Urinary bladder (tissue), 4 donors: Measurements from ENCODE around the gene NR3C2. TPM values are rescaled to one million over a fixed set of nuclear protein-coding genes. Genes with fewer than 3 reads are reported as not detected.

ENCODE experiments used
- DNase-seq: peaks from one replicate; pipeline ENCODE4 v3.0.0-alpha.2; 2015; ENCODE audit errors: extremely low spot score
- H3K27ac ChIP-seq: one replicate; pipeline ENCODE4 v1.5.1; 2013; ENCODE audit warnings: low read depth, mild to moderate bottlenecking, moderate library complexity
- H3K36me3 ChIP-seq: one replicate; pipeline ENCODE4 v1.6.1; 2013; ENCODE audit warnings: mild to moderate bottlenecking, moderate library complexity; ENCODE audit not compliant: insufficient read depth
- H3K4me1 ChIP-seq: one replicate; pipeline ENCODE4 v1.6.1; 2013; ENCODE audit warnings: mild to moderate bottlenecking, moderate library complexity; ENCODE audit not compliant: insufficient read depth
- H3K4me3 ChIP-seq: one replicate; pipeline ENCODE4 v1.5.1; 2013; ENCODE audit warnings: low read depth, low read length
- WGBS: extraction: QIAGEN DNeasy Blood & Tissue Kit; methylation state at CpG from one replicate; pipeline ENCODE4 v1.1.7; 2013; 5-methylcytosine and 5-hydroxymethylcytosine counted together
- polyA plus RNA-seq: library from polyadenylated mRNA; stranded (reverse); fragments of 200-250 nt; gene quantifications from one replicate; pipeline ENCODE4 v1.2.3, GENCODE V29; 2013
- total RNA-seq: library from RNA; depleted of rRNA; stranded (reverse); fragments of >200 nt; gene quantifications from one replicate; pipeline ENCODE4 v1.2.3, GENCODE V29; 2014
- donor health status: healthy with polysubstance abuse.
- donor health status: healthy.

NR3C2 gene
- total RNA-seq (19.1 TPM), polyA plus RNA-seq (15.5 TPM)

- peak; percentile 98 for DNase-seq
- WGBS, result under 1% methylated on average over 65 of the region's 65 CpGs
- Histone ChIP-seq H3K27ac (peak within 1 kb of the TSS; percentile 92), H3K36me3 (no peaks in the 10 kb centered on the region), H3K4me1 (no peaks in the 10 kb centered on the region), H3K4me3 (peak within 1 kb of the TSS; percentile 91)
Observed at GRCh38 chr4:148441986-148442831, at the start of gene NR3C2. Gene NR3C2, minus strand, starts transcription at chr4:148442414.

- Histone ChIP-seq H3K4me1 (no peaks in the 10 kb centered on the region), H3K27ac (no peak overlapping the region), H3K4me3 (no peak overlapping the region), H3K36me3 (no peaks in the 10 kb centered on the region)
- no peak for DNase-seq
- WGBS, result 48% methylated on average over 2 of the region's 2 CpGs
Observed at GRCh38 chr4:148487181-148487580, 45.0 kb upstream of the NR3C2 start.

DNA sequence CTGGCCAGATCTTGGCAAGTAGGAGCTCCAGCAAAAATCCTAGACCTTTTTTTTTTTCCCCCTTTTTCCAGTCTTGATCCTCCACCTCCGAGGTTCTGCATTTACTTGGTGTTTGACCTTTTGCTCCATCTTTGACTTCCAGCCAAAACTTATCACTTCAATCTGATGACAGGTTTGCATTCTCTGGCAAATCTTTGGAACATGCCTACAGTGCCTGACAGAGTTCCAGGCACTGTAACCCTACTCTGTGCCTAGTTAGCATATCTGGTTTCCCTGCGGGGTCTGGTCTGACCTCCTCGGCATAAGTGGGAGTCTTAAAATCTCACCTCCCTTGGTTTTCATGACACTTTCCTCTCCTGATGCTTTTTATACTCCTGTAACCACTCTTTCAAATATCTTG is 39.4 kb upstream of the NR3C2 start:
- 61% methylated on average over 3 of the region's 3 CpGs for WGBS
- Histone ChIP-seq H3K36me3 (no peaks in the 10 kb centered on the region), H3K4me3 (no peak overlapping the region), H3K4me1 (no peaks in the 10 kb centered on the region), H3K27ac (no peak overlapping the region)
- DNase-seq, result no peak

GRCh38 chr4:148477276-148477675 is 35.1 kb upstream of the NR3C2 start:
- H3K36me3 ChIP-seq, result no peaks in the 10 kb centered on the region
- H3K4me1 ChIP-seq, result no peaks in the 10 kb centered on the region
- no peak overlapping the region for H3K27ac ChIP-seq
- WGBS, result 40% methylated on average over 3 of the region's 3 CpGs
- no peak overlapping the region for H3K4me3 ChIP-seq
- DNase-seq, result no peak

GRCh38 chr4:148469938-148470337 is 27.7 kb upstream of the NR3C2 start:
- Histone ChIP-seq H3K4me1 (no peaks in the 10 kb centered on the region), H3K36me3 (no peaks in the 10 kb centered on the region), H3K4me3 (no peak overlapping the region), H3K27ac (no peak overlapping the region)
- 69% methylated on average over 2 of the region's 2 CpGs for WGBS
- no peak for DNase-seq

GRCh38 chr4:148454835-148455234 is 12.6 kb upstream of the NR3C2 start:
- H3K36me3 ChIP-seq, result no peaks in the 10 kb centered on the region
- H3K27ac ChIP-seq, result no peak overlapping the region
- H3K4me3 ChIP-seq, result no peak overlapping the region
- no peak for DNase-seq
- no peaks in the 10 kb centered on the region for H3K4me1 ChIP-seq

DNA sequence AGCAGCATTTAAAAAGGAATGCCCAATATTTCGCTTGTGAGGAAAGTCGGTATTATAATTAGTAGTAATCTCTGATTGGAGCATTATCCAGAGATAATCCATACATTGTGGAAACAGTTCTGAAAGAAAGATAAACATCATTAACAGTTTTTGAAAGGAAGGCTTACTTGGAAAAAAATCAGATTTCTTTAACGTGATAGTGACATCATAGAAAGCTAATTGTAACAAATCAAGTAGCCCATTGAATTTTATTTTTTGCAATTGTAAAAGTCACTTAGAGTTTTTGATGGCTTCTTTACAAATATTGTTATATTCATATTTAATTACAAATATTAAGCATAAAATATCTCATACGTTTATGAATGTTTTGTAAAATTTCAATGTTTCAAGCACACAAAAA is 11.6 kb upstream of the NR3C2 start:
- Histone ChIP-seq H3K27ac (no peak overlapping the region), H3K4me3 (no peak overlapping the region), H3K4me1 (no peaks in the 10 kb centered on the region), H3K36me3 (no peaks in the 10 kb centered on the region)
- WGBS, result 77% methylated on average over 4 of the region's 4 CpGs
- DNase-seq, result no peak

DNA sequence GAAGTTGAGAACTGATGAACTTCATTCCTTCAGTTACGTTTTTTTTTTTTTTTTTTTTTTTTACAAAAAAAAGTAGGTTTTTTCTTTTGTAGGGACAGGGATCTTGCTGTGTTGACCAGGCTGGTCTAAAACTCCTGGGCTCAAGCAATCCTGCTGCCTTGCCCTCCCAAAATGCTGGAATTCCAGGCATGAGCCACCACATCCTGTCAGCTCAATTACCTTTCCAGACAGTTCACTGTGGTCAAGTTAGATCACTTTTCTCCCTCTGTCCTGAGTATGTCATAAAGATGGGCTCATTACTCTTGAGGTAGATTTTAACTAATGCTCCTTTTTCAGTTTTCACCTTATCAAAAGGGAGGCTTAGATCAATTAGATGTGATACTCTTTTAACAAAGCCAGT is 10.8 kb upstream of the NR3C2 start:
- Histone ChIP-seq H3K4me3 (no peak overlapping the region), H3K4me1 (no peaks in the 10 kb centered on the region), H3K36me3 (no peaks in the 10 kb centered on the region), H3K27ac (no peak overlapping the region)
- no peak for DNase-seq
- 88% methylated on average over 1 of the region's 1 CpG for WGBS

DNA sequence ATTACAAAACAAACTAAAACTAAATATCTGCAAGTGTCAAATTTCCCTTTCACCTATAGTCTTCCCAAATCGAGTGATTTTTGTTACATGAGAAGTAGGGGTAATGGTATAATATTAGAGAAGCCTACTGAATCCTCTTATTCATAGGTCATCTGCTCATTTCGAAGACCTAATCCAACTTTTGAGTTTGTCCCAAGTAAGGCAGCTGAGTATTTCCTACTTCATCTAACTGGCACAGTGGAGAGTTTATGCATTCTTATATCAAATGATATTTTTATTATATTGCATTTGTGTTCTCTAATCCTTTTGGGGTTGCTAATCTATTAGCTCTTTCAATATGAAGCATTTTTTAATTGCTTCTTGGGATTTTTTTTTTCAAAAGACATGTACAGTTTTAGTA is 7.7 kb upstream of the NR3C2 start:
- H3K27ac ChIP-seq, result no peak overlapping the region
- H3K4me1 ChIP-seq, result no peaks in the 10 kb centered on the region
- H3K4me3 ChIP-seq, result no peak overlapping the region
- DNase-seq, result no peak
- WGBS, result 63% methylated on average over 2 of the region's 2 CpGs
- H3K36me3 ChIP-seq, result no peaks in the 10 kb centered on the region

GRCh38 chr4:148448141-148448540 is 5.9 kb upstream of the NR3C2 start:
- Histone ChIP-seq H3K27ac (no peak overlapping the region), H3K4me3 (no peak overlapping the region), H3K36me3 (no peaks in the 10 kb centered on the region), H3K4me1 (no peaks in the 10 kb centered on the region)
- DNase-seq, result no peak

DNA sequence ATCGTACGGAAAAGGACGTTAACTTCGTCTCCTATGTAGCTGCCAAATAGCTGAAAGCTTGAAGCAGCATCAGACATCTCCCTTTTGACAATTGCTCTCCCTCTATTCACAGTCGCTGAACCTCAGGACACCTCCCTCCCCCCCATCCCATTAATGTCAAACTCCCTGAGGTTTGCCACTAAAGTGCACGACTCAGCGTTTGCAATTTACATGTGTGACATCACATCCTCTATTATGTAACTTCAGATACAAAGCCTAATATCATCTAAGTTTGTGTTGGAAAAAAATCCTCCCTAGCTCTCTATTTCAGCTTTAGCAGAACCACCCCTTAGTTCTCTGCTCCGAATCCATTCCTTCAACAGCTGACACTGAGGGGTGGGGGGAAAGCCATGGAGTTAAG is 5.5 kb upstream of the NR3C2 start:
- H3K4me3 ChIP-seq, result no peak overlapping the region
- no peak overlapping the region for H3K27ac ChIP-seq
- no peaks in the 10 kb centered on the region for H3K36me3 ChIP-seq
- WGBS, result 10% methylated on average over 8 of the region's 8 CpGs
- no peak for DNase-seq
- no peaks in the 10 kb centered on the region for H3K4me1 ChIP-seq

GRCh38 chr4:148445860-148446330 is 3.7 kb upstream of the NR3C2 start:
- H3K27ac ChIP-seq, result peak overlapping the region; percentile 52
- DNase-seq, result no peak
- 6% methylated on average over 13 of the region's 13 CpGs for WGBS
- peak overlapping the region; percentile 91 for H3K4me3 ChIP-seq
- no peaks in the 10 kb centered on the region for H3K4me1 ChIP-seq
- no peaks in the 10 kb centered on the region for H3K36me3 ChIP-seq

GRCh38 chr4:148445071-148445859 is 3.1 kb upstream of the NR3C2 start:
- peak overlapping the region; percentile 91 for H3K4me3 ChIP-seq
- peak overlapping the region; percentile 52 for H3K27ac ChIP-seq
- under 1% methylated on average over 90 of the region's 98 CpGs for WGBS
- DNase-seq, result no peak
- no peaks in the 10 kb centered on the region for H3K36me3 ChIP-seq
- no peaks in the 10 kb centered on the region for H3K4me1 ChIP-seq
